Ecto neural progenitor cell (in vitro differentiated cells): ENCODE data around the gene BRAT1.

Source experiments
- DNase-seq: peaks from one replicate; pipeline ENCODE4 v3.0.0-alpha.2; 2018; ENCODE audit warnings: low spot score

The BRAT1 gene

GRCh38 chr7:2495418-2496299 is 59.7 kb downstream of the BRAT1 start:
- peak; percentile 88 for DNase-seq

DNA sequence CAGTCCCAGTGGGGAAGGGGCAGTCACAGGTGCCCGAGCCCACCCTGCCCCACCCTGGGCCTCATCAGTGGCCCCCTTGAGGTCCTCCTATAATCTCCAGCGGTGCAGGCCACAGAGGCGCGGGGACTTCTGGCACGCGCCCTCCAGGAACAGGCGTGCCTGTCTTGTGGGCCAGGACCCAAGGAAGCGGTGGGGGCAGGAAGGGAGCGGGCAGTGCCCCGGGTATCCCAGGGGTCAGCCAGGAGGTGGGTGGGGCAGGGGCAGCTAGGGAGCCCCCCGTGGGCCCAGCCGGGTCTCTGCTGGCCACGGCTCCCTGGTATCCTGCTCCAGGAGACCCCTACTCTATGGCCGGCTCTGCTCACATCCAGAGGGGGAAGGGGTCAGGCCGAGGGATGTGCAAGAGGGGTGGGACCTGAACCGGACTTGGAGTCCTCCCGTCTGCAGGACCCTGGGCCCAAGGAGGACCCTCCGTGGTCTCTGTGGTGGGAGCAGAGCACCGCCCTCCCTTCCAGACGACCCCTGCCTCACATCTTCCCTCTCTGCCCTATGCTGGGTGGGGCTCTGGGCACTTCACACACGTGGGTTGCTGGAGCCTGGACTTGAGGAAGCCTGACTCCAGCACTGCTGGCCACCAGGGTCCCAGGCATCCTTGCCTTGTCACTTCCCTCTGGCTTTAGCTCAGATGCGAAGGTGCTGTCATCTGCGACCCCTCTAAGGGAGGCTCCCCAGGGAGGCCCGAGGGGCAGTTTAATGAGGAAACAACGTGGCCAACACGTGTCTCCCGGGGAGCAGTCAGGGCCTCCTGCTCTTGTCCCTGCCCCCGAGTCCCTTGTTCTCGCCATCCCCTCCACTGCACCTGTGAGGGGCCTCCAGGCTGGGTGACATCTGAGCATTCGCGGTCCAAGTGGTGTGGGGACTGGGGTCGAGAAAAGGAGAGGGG is 60.9 kb downstream of the BRAT1 start:
- DNase-seq = no peak

GRCh38 chr7:2493205-2494164 is 61.8 kb downstream of the BRAT1 start:
- no peak for DNase-seq

DNA sequence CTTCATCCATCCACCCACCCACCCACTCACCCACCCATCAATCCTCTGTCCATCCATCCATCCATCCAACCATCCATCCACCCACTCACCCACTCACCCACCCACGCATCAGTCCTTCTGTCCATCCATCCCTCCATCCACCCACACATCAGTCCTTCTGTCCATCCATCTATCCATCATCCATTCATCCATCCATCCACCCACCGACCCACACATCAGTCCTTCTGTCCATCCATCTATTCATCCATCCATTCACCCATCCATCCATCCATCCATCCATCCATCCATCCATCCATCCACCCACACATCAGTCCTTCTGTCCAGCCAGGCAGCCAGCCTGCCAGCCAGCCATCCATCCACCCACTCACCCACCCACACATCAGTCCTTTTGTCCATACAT is 63.3 kb downstream of the BRAT1 start:
- DNase-seq = no peak

GRCh38 chr7:2490181-2490651 is 65.1 kb downstream of the BRAT1 start:
- no peak for DNase-seq

GRCh38 chr7:2488681-2489080 is 66.6 kb downstream of the BRAT1 start:
- DNase-seq = no peak

DNA sequence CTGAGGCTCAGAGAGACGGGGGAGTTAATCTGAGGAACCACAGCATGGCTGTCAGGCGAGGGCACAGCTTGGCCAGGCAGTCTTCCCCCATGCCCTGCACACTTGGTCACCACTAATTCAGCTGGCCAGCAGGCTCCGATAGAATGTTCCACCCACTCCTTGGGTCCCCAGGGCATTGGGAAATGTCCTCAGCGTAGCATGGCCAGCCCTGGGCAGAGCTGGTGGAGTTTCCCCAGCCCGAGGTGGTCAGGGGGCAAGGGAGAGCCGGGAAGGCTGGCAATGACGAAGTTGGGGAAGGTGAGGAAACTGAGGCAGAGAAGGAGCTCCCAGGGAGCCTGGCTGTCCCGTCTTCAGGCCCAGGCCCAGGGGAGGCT is 67.1 kb downstream of the BRAT1 start:
- no peak for DNase-seq
